ENCODE measurements around the gene STRAP.

GRCh38 chr12:15846887-15847286, 35.3 kb upstream of the STRAP start:
- TF ChIP-seq POLR2A (IDR thresholded peaks at IDR 0.05) (no peak), CTCF (IDR thresholded peaks at IDR 0.05) (no peak)
